GM19438 (cell line): ENCODE data around the gene NFIX.

Source experiments
- ATAC-seq: cut with Tn5 transposase; IDR thresholded peaks from one replicate; pipeline ENCODE4 v1.9.1; 2021; ENCODE audit warnings: low read depth; ENCODE audit not compliant: unreplicated experiment

NFIX gene

DNA sequence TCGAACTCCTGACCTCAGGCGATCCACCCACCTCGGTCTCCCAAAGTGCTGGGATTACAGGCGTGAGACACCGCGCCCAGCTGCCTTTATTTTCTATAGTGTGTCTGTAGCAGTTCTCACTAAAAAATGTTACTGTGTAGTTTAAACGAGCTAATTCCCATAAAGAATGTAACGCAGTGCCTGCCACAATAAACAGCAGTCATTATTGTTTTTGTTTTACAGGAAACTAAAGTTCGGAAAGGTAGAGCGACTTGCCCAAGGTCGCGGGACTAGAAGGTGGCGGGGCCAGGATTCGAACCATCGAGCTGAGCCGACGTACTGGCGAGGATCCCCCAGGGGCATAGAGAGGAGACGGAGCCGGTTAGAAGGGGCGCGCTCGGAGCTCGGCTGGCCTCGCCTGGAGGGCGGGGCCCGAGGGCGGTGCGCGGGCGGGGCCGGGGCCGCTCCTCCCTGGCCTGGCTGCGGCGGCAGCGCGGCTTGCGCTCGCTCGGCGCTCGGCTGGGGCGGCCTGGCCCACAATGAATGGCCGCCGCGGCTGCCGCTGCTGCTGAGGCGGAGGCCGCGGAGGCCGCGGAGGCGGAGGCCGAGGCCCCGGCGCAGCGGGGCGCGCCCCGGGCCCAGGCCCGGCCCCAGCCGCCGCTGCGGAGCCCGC, 122.6 kb downstream of the NFIX start, which contains the start of gene NACC1:
NACC1 (plus strand) TSS at position 493 of the 652 bp plus-strand sequence. CDS start 16,944 bp downstream, outside the sequence.
- ATAC-seq, result peak; percentile 65

DNA sequence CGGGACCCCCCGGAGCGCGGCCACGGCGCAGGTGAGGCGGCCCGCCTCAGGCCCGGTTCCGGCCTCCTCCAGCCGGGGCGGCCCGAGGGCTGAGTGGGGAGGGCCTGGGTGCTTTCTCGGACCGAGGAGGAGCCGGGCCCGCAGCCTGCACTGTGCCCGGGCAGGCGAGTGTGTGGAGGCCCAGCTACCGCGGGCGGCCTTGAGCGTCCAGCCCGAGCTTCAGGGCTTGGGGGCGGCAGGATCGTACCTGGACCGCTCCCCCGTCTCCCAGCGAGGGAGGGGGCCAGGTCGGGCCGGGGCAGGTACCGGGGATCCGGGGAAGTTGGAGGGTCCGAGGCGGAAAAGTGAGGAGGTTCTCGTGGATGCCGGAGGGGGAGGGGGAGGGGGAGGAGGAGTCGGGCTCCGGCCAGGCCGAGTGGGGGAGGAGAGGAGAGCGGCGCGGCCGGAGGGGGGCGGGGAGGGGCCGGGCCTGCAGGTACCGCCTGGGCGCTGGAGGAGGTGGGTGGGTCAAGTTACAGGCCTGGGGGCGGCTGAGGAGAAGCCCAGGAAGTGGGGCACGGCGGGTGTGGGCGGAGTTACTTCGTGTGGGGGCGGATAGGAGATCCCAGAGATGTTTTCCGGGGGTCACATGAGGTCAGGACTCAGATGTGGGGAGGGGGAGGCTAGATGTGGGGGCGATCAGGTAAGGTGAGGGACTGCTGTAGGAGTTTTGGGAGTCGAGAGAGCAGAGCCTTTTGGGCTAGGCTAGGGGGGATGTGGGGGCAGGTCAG, 123.3 kb downstream of the NFIX start:
- ATAC-seq, result no peak

- no peak for ATAC-seq
Measured at GRCh38 chr19:13119627-13120026, 124.4 kb downstream of the NFIX start.

- no peak for ATAC-seq
Measured at GRCh38 chr19:13120031-13120430, 124.8 kb downstream of the NFIX start.

- ATAC-seq, result no peak
Measured at GRCh38 chr19:13120817-13121216, 125.5 kb downstream of the NFIX start.

DNA sequence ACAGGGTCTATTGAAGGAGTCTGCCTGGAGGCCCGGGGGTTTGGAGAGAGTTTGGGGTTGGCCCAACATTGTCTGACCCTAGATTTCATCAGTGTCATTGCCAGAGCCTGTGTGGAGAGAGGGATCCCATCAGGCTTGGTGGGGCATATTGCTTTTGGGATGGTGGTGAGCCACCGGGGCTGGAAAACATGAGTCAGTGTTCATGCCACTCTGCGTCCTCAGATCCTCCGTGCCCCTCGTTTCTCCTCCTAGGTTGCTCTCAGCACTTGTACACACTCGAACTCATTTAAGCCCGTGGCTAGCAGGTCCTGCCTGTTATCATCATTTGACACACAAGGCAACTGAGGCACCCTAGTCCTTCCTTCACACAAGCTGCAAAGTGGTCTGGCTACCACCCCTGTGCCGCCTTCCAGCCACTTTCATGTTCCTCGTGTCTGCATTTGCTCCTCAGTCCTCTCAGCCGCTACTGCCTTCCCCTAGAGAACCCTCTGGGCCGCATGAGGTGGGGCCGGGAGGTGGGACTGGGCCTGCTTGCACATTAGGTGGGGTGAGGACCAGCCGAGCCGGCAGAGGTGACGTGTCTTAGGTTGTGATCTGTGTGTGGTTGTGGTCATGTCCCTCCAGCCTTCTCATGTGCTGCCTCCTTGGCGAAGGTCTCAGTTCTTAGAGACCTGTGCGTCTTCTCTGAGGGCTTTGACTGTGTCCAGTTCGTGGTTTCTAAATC, 126.4 kb downstream of the NFIX start:
- no peak for ATAC-seq

DNA sequence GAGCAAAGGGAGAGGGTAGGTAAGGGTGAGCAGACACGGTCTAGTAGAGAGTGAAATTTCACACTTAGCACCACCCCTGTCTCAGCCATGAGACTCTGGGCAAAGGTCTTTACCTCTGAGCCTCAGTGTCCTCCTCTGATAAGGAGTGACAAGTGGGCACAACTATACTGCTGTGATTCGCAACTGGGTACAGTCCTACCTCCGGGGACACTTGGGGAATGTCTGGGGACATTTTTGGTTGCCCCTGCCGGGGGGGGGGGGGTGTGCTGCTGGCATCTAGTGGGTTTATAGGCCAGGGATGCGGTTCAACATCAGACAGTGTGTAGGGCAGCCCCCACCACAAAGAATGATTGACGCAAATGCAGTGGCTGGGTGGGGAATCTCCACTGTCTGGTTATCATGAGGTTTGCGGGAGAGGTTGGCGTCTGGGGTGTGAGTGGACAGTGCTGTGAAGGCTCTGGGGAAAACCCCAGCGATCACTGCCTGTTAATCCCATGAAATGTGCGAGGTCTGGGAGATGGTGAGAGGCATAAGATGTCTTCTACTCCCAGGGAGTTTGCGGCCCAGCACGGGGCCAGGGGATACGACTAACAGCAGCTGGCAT, 127.1 kb downstream of the NFIX start:
- no peak for ATAC-seq

DNA sequence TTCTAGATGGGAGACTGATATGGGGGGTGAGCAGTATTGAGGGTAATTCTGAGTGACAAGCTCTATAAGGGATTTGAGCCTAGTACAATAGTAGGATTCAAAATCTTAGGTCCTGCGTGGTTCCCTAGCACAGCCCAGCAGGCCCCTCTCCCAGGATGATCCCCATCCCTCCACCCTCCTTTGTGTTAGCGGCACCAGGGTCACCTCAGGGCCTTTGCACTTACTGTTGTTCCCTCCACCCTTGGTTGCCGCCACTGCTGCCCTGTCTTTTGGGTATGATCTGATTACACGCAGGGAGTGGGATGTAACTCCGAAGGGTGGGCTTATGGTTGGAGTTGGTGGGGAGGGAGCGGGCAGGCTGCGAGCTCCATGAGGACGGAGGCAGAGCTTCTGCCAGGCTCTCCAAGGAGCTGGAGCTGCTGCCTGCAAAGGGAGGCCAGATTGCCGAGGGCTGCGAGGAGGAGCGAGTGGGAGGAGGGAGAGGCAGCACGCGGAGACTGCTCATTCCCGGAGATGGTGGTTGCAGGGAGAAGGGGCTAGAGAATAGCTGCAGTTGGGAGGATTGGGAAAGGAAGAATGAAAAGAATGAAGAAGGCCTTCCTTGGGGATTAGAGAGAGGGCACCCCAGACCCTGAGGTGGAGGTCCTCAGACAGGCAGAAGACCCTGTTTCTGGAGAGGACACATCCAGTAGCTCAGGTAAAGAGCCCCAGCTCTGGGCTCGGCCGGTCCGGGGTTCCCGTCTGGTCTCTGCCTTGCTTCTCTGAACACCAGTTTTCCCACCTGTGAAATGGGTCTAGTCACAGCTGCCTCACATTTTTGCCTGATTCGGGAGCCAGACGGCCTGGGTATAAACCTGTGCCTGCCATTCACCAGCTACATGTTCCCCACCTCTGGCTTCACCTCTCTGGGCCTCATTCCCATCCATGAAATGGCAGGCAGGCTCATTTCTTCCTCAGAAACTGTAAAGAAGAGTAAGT, 128.0 kb downstream of the NFIX start:
- ATAC-seq, result no peak

GRCh38 chr19:13127051-13127450, 131.8 kb downstream of the NFIX start:
- no peak for ATAC-seq

DNA sequence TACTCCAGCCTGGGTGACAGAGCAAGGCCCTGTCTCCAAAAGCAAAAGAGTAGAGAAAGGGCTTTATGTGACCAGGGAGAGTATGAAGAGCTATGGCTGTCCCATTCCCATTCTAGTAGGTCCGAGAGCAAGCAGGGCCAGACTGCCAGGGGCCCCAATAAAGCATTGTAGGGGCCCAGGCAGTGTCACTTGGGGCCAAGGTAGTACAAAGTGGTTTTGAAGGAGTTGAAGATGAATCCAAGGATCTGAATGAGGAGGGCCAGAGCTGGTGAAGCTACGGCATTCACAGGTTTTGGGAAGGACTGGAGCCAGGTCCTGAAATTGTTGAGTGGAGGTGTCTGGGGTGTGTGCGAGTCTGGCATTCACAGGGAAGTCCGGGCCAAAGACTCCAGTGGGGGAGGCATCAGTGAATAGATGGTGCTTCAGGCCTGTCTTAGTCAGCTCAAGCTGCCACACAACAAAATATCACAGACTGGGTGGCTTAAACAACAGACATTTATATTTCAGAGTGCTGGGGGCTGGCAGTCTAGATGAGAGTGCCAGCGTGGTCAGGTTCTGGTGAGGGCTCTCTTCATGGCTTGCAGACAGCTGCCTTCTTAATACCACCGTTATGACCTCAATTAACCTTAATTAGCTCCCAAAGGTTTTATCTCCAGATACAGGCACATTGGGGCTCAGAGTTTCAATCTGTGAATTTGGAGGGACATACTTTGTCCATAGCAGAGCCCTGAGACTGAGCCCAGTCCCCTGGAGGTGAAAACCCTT, 132.7 kb downstream of the NFIX start:
- no peak for ATAC-seq

DNA sequence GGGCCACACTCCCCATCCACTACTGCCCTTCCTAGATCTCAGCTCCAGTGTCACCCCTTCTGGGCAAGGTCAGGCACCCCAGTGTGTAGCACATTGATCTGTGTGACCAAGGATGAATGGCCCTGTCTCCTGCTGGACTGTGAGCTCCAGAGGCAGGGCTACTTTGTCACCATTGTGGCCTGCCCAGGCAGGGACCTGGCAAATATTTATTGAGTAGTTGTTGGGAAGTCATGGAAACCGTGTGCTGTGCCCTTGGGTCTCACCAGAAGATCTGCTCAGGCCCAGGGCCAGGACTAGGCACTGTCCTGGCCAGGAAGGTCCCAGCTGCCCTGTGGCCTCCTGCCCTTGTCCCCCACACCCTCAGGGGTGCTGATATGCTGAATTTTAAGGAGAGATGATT, 133.3 kb downstream of the NFIX start:
- no peak for ATAC-seq

GRCh38 chr19:13129384-13129783, 134.1 kb downstream of the NFIX start:
- ATAC-seq, result no peak

DNA sequence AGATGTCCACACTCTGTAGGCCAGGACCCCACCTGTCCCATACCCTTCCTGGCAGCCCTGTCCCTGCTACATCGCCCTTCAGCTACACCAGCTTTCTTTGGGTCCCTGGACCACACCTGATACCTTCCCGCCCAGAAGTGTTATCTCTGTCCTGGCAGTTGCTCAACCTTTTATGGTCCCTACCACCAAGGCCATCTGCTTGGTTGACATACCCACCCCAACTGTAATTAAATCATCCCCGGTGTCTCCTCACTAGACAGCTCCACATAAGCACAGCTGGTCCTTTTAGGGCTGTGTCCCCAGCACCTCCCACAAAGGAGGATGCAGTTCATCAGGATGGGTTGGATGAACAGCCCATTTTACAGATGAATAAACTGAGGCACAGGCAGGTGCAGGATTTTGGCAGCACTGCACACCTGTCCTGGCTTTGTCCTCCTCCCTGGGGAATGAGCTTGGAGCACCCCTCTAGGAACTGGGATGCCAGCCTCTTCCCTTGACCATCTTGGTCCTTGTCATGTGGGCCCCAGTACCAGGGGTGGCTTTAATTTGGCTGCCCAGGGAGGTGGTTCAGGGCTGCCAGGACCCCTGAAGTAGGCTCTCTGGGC, 135.7 kb downstream of the NFIX start:
- ATAC-seq, result no peak

GRCh38 chr19:13132471-13133180, 137.4 kb downstream of the NFIX start:
- no peak for ATAC-seq

DNA sequence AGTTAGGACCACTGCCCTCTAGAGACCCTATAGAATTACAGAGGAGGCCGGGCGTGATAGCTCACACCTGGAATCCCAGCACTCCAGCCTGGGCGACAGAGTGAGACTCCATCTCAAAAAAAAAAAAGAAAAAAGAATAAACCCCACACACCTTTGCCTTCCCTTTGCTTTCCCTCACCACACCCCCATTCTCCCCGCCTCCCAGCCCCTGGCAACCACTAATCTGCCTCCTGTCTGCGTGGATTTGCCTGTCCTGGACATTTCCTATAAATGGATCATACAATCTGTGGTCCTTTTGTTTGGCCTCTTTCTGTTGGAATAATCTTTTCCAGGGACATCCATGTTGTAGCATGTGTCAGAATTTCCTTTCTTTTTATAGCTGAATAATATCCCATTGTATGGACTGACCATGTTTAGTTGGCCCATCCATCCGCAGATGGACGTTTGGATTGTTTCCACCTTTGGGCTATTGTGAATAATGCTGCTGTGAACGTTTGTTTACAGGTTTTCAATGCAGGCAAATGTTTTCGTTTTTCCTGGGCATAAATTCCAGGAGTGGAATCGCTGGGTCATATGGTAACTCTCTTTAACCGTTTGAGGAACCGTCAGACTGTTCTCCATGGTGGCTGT, 138.1 kb downstream of the NFIX start:
- ATAC-seq, result no peak

DNA sequence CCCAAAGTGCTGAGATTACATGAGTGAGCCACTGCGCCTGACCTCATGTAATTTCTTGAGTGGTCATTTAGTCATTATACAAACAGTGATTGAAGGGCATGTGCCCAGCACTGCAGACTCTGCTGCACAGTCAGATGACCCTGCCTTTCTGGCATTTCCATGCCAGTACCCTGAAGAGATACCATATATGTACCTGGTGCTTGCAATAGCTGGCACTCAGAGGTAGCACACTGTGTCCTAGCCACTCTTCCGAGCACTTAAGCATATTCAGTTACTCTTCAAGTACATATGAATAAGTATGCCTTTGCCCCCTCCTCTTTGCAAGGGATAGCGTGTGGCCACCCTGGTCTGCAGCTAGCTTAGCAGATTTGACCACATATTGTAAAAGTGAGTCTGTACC, 139.4 kb downstream of the NFIX start:
- ATAC-seq, result no peak
